GM23248 (cell line): Measurements from ENCODE around the gene LRRC2. TPM values are rescaled to one million over a fixed set of nuclear protein-coding genes. Genes with fewer than 3 reads are reported as not detected.

Source experiments
- DNase-seq: peaks from one replicate; pipeline ENCODE4 v3.0.0-alpha.2; 2015
- H2AFZ ChIP-seq: fragments of 200-600 bp; sonication (generic); 2 replicates; pipeline ENCODE4 v1.6.1; 2016; ENCODE audit warnings: antibody characterized with exemption
- H3F3A ChIP-seq: fragments of 200-600 bp; sonication (generic); 2 replicates; pipeline ENCODE4 v1.6.1; 2016; ENCODE audit warnings: mild to moderate bottlenecking, antibody characterized with exemption, mixed run types; ENCODE audit not compliant: insufficient read depth
- H3K27ac ChIP-seq: fragments of 200-600 bp; sonication (generic); 2 replicates; pipeline ENCODE4 v1.5.1; 2016; ENCODE audit warnings: mild to moderate bottlenecking
- H3K27me3 ChIP-seq: fragments of 200-600 bp; sonication (generic); replicated peaks from 2 replicates; pipeline ENCODE4 v1.6.1; 2016; ENCODE audit warnings: mild to moderate bottlenecking; ENCODE audit not compliant: insufficient read depth
- H3K36me3 ChIP-seq: fragments of 200-600 bp; sonication (generic); 2 replicates; pipeline ENCODE4 v1.6.1; 2016; ENCODE audit warnings: low read depth, mild to moderate bottlenecking
- H3K4me1 ChIP-seq: fragments of 200-600 bp; sonication (generic); 2 replicates; pipeline ENCODE4 v1.6.1; 2016; ENCODE audit warnings: mild to moderate bottlenecking; ENCODE audit not compliant: insufficient read depth
- H3K4me2 ChIP-seq: fragments of 200-600 bp; sonication (generic); one replicate; pipeline ENCODE4 v1.6.1; 2016; ENCODE audit warnings: mild to moderate bottlenecking; ENCODE audit not compliant: unreplicated experiment
- H3K4me3 ChIP-seq: fragments of 200-600 bp; sonication (generic); 2 replicates; pipeline ENCODE4 v1.5.1; 2016; ENCODE audit warnings: mild to moderate bottlenecking
- H3K79me2 ChIP-seq: fragments of 200-600 bp; sonication (generic); 2 replicates; pipeline ENCODE4 v1.6.1; 2016; ENCODE audit warnings: mild to moderate bottlenecking; ENCODE audit not compliant: insufficient read depth
- H3K9ac ChIP-seq: fragments of 200-600 bp; sonication (generic); 2 replicates; pipeline ENCODE4 v1.6.1; 2016; ENCODE audit warnings: mild to moderate bottlenecking
- H3K9me2 ChIP-seq: fragments of 200-600 bp; sonication (generic); 2 replicates; pipeline ENCODE4 v1.6.1; 2016; ENCODE audit warnings: mixed run types, mild to moderate bottlenecking, moderate library complexity; ENCODE audit not compliant: insufficient read depth
- H3K9me3 ChIP-seq: fragments of 200-600 bp; sonication (generic); one replicate; pipeline ENCODE4 v1.6.1; 2017; ENCODE audit warnings: low read depth
- H4K20me1 ChIP-seq: fragments of 200-600 bp; sonication (generic); 2 replicates; pipeline ENCODE4 v1.6.0; 2016; ENCODE audit not compliant: insufficient read depth
- EZH2 ChIP-seq: fragments of 200-600 bp; sonication (generic); IDR thresholded peaks from 2 replicates; pipeline ENCODE4 v1.6.1; 2018; ENCODE audit warnings: antibody characterized with exemption, mild to moderate bottlenecking; ENCODE audit not compliant: insufficient read depth, poor library complexity, severe bottlenecking
- EZH2phosphoT487 ChIP-seq: fragments of 200-600 bp; sonication (generic); IDR thresholded peaks from 2 replicates; pipeline ENCODE4 v1.6.1; 2018; ENCODE audit warnings: antibody characterized with exemption, moderate library complexity, mild to moderate bottlenecking, low read depth; ENCODE audit not compliant: insufficient read depth
- WGBS, 2 experiments: methylation state at CpG; one replicate each; pipeline ENCODE4 v1.1.6; 2015 to 2017; ENCODE audit warnings: low lambda C conversion rate in 2 of 2, low coverage in 1 of 2; ENCODE audit errors: missing lambda C conversion rate in 2 of 2; 5-methylcytosine and 5-hydroxymethylcytosine counted together
- in situ Hi-C: fragments of 300-500 bp; cut with MboI; formaldehyde crosslinking; loops from 2 replicates; pipeline ENCODE4 v1.15.0; 2020
- polyA plus RNA-seq: library from polyadenylated mRNA; unstranded; fragments of >200 nt; fragmentation: Nextera tagmentation; extraction: Ambion mirVana; gene quantifications from 2 replicates; pipeline ENCODE4 v1.2.1, GENCODE V29; 2016
- total RNA-seq: library from RNA; depleted of rRNA; stranded (reverse); fragments of >200 nt; shearing (Covaris generic); gene quantifications from 2 replicates; pipeline ENCODE4 v1.2.3, GENCODE V29; 2014

The LRRC2 gene
- total and polyA plus RNA-seq, 2 experiments from 2014 or later: 10.8 to 16.7 TPM

GRCh38 chr3:46544771-46545503 is 21.2 kb downstream of the LRRC2 start:
- WGBS, 2 experiments: 95 to 97% methylated on average over 17 of the region's 17 CpGs
- no peak for DNase-seq
- Histone ChIP-seq H3K9ac (no peak overlapping the region), H3K27ac (no peak overlapping the region), H4K20me1 (no peaks in the 10 kb centered on the region), H3F3A (peaks cover 5% of the 10 kb centered on the region; the same call in 1 of the 2 replicates), H3K27me3 (no peaks in the 10 kb centered on the region), H3K9me2 (no peaks in the 10 kb centered on the region), H3K4me2 (no peak overlapping the region), H3K4me1 (peaks cover 12% of the 10 kb centered on the region), H3K36me3 (no peaks in the 10 kb centered on the region; the same call in 1 of the 2 replicates), H3K79me2 (no peaks in the 10 kb centered on the region), H2AFZ (no peak overlapping the region), H3K4me3 (no peak overlapping the region), H3K9me3 (no peaks in the 10 kb centered on the region)
- in situ Hi-C loops: no loop called here
- no peak for TF ChIP-seq EZH2
- TF ChIP-seq EZH2phosphoT487: no peak

GRCh38 chr3:46542801-46543201 is 23.3 kb downstream of the LRRC2 start:
- Histone ChIP-seq H4K20me1 (no peaks in the 10 kb centered on the region), H3F3A (peaks cover 21% of the 10 kb centered on the region), H3K4me3 (no peak overlapping the region), H3K4me1 (peaks cover 29% of the 10 kb centered on the region), H2AFZ (peak overlapping the region; percentile 70), H3K9me3 (no peaks in the 10 kb centered on the region), H3K79me2 (no peaks in the 10 kb centered on the region), H3K9me2 (no peaks in the 10 kb centered on the region), H3K9ac (no peak overlapping the region), H3K27me3 (no peaks in the 10 kb centered on the region), H3K4me2 (peak overlapping the region; percentile 36), H3K27ac (peak overlapping the region; percentile 26), H3K36me3 (no peaks in the 10 kb centered on the region)
- WGBS, 2 experiments: 86% methylated on average over 5 of the region's 5 CpGs
- DNase-seq: no peak
- TF ChIP-seq EZH2phosphoT487 (no peak), EZH2 (no peak)
- in situ Hi-C loops: no loop called here

- Histone ChIP-seq H3K4me1 (peaks cover 29% of the 10 kb centered on the region), H3K79me2 (no peaks in the 10 kb centered on the region), H3F3A (peaks cover 23% of the 10 kb centered on the region), H3K36me3 (no peaks in the 10 kb centered on the region), H2AFZ (peak overlapping the region; percentile 70), H3K27ac (peak overlapping the region; percentile 26), H4K20me1 (no peaks in the 10 kb centered on the region), H3K27me3 (no peaks in the 10 kb centered on the region), H3K9ac (no peak overlapping the region), H3K9me3 (no peaks in the 10 kb centered on the region), H3K4me3 (no peak overlapping the region), H3K4me2 (no peak overlapping the region), H3K9me2 (no peaks in the 10 kb centered on the region)
- in situ Hi-C loops: no loop called here
- peak; percentile 49 for DNase-seq
- TF ChIP-seq EZH2phosphoT487 (no peak), EZH2 (no peak)
- WGBS, 2 experiments: 48% methylated on average over 2 of the region's 2 CpGs
Measured at GRCh38 chr3:46542344-46542743, 23.8 kb downstream of the LRRC2 start.

GRCh38 chr3:46541835-46542234 is 24.3 kb downstream of the LRRC2 start:
- no peaks in the 10 kb centered on the region for H3K9me3 ChIP-seq
- H3K9ac ChIP-seq: no peak overlapping the region
- no peaks in the 10 kb centered on the region for H4K20me1 ChIP-seq
- TF ChIP-seq EZH2: no peak
- no peak for TF ChIP-seq EZH2phosphoT487
- no peak overlapping the region for H2AFZ ChIP-seq
- H3K4me3 ChIP-seq: no peak overlapping the region
- H3K27ac ChIP-seq: no peak overlapping the region
- peaks cover 23% of the 10 kb centered on the region for H3F3A ChIP-seq
- H3K9me2 ChIP-seq: no peaks in the 10 kb centered on the region
- in situ Hi-C loops: no loop called here
- H3K36me3 ChIP-seq: no peaks in the 10 kb centered on the region
- DNase-seq: no peak
- H3K4me1 ChIP-seq: peaks cover 32% of the 10 kb centered on the region
- H3K79me2 ChIP-seq: no peaks in the 10 kb centered on the region
- WGBS, 2 experiments: 100% methylated on average over 1 of the region's 1 CpG
- no peaks in the 10 kb centered on the region for H3K27me3 ChIP-seq
- no peak overlapping the region for H3K4me2 ChIP-seq

- 94 to 95% methylated on average over 4 of the region's 4 CpGs for WGBS, 2 experiments
- H3K4me2 ChIP-seq: no peak overlapping the region
- H3K27ac ChIP-seq: no peak overlapping the region
Measured at GRCh38 chr3:46540550-46540949, 25.6 kb downstream of the LRRC2 start.

More at GRCh38 chr3:46540550-46540949, 25.6 kb downstream of the LRRC2 start:
- TF ChIP-seq EZH2 (no peak), EZH2phosphoT487 (no peak)
- no peak overlapping the region for H3K4me3 ChIP-seq
- in situ Hi-C loops: no loop called here
- H4K20me1 ChIP-seq: no peaks in the 10 kb centered on the region
- H3K79me2 ChIP-seq: no peaks in the 10 kb centered on the region
- no peaks in the 10 kb centered on the region for H3K9me3 ChIP-seq
- H3K9me2 ChIP-seq: no peaks in the 10 kb centered on the region
- peaks cover 23% of the 10 kb centered on the region for H3F3A ChIP-seq
- H3K9ac ChIP-seq: no peak overlapping the region
- 0 out of 2 replicates have a peak, but pooled peaks cover 5% of the 10 kb centered on the region for H3K36me3 ChIP-seq
- no peak for DNase-seq
- no peak overlapping the region for H2AFZ ChIP-seq
- peaks cover 33% of the 10 kb centered on the region for H3K4me1 ChIP-seq
- no peaks in the 10 kb centered on the region for H3K27me3 ChIP-seq
